ENCODE results near the gene TTC29.
"Not testable (repeated sequence)": the region's sequence is repeated elsewhere in the genome, so short reads cannot be mapped to it uniquely, and the experiment has no call there.

TTC29 gene

GRCh38 chr4:146855761-146856160 lies 89.9 kb downstream of the TTC29 start:
- DNase-seq = no peak

GRCh38 chr4:146852360-146852759 lies 93.3 kb downstream of the TTC29 start:
- DNase-seq = no peak

- no peak for DNase-seq
Observed at GRCh38 chr4:146847345-146847744, 98.3 kb downstream of the TTC29 start.

- DNase-seq = no peak
Observed at GRCh38 chr4:146846882-146847281, 98.8 kb downstream of the TTC29 start.

GRCh38 chr4:146844761-146845160 lies 100.9 kb downstream of the TTC29 start:
- DNase-seq = no peak

- DNase-seq = no peak
Observed at GRCh38 chr4:146842876-146843275, 102.8 kb downstream of the TTC29 start.

GRCh38 chr4:146840731-146841130 lies 104.9 kb downstream of the TTC29 start:
- DNase-seq = no peak

- no peak for DNase-seq
Observed at GRCh38 chr4:146835096-146835495, 110.6 kb downstream of the TTC29 start.

- DNase-seq = no peak
Observed at GRCh38 chr4:146834263-146835034, 111.2 kb downstream of the TTC29 start.

- no peak for DNase-seq
Observed at GRCh38 chr4:146833530-146833929, 112.1 kb downstream of the TTC29 start.

- DNase-seq = not testable (repeated sequence)
Observed at GRCh38 chr4:146822980-146823379, 122.7 kb downstream of the TTC29 start.

- DNase-seq = no peak
Observed at GRCh38 chr4:146814750-146815149, 130.9 kb downstream of the TTC29 start.

- DNase-seq = no peak
Observed at GRCh38 chr4:146795711-146796110, 150.0 kb downstream of the TTC29 start.

GRCh38 chr4:146793727-146794126 lies 151.9 kb downstream of the TTC29 start:
- DNase-seq = no peak

GRCh38 chr4:146791439-146791838 lies 154.2 kb downstream of the TTC29 start:
- DNase-seq = no peak

GRCh38 chr4:146790515-146790914 lies 155.1 kb downstream of the TTC29 start:
- no peak for DNase-seq

- no peak for DNase-seq
Observed at GRCh38 chr4:146787731-146788130, 157.9 kb downstream of the TTC29 start.

- no peak for DNase-seq
Observed at GRCh38 chr4:146776691-146777090, 169.0 kb downstream of the TTC29 start.

- DNase-seq = no peak
Observed at GRCh38 chr4:146763560-146763959, 182.1 kb downstream of the TTC29 start.

GRCh38 chr4:146762016-146762415 lies 183.6 kb downstream of the TTC29 start:
- DNase-seq = no peak

- no peak for DNase-seq
Observed at GRCh38 chr4:146742416-146742815, 203.2 kb downstream of the TTC29 start.

- no peak for DNase-seq
Observed at GRCh38 chr4:146739182-146739581, 206.5 kb downstream of the TTC29 start.

- not testable (repeated sequence) for DNase-seq
Observed at GRCh38 chr4:146723519-146723918, 222.1 kb downstream of the TTC29 start.

GRCh38 chr4:146709956-146710355 lies 235.7 kb downstream of the TTC29 start:
- DNase-seq = no peak

GRCh38 chr4:146699910-146700309 lies 245.8 kb downstream of the TTC29 start:
- no peak for DNase-seq
